Stimulated activated CD4-positive, alpha-beta T cell treated with anti-CD3 and anti-CD28 coated beads, Interleukin-12 subunit alpha, Interleukin-12 subunit beta, amount 100 ng/mL, for 48 hours (primary cell): Measurements from ENCODE around the gene VSTM2B.

Source experiments
- DNase-seq, 3 donors: peaks; one replicate each; pipeline ENCODE4 v3.0.0-alpha.2; 2020; ENCODE audit warnings: low read depth in 2 of 3, low spot score in 1 of 3

The VSTM2B gene

DNA sequence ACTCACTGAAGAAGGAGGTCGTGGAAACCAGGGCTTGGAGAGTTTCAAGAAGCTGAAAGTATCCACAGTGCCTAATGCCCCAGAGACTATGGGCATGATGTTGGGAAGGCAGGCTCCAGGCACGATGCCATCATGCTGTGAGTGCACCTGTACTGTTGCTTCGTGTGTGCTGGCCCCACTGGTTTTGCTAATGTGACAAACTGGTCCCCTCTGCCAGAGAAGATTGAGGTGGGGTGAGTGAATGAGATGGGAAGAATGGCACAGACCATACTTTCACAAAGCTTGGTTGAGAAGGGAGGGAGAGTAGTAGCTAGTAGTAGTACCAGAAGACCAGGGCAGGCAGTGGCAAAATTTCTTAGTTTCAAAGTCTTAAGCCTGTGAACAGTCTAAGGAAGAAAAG is 61.3 kb downstream of the VSTM2B start:
- DNase-seq = no peak

DNA sequence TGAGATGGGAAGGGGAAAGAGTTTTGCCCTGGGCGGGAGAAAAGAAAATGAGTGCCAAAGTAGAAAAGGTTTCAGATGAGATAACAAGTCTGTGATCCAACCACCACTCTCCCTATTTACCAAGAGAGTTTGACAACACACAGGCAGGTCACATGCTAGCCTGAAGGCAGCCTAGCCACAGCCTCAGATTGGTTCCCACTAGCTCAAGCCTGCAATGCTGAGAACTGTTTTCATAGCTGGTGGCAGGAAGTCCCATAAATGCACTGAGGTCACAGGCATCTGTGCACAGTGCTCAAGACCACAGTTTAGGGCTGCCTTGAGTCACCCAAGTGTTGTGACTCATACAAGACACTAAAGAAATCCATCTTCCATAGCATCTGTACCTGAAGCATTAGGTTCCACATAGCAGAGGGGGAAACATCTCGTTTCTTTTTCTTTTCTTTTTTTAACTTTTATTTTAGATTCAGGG is 61.8 kb downstream of the VSTM2B start:
- DNase-seq = peak in 2 of 3 donors; percentile 48 to 64

DNA sequence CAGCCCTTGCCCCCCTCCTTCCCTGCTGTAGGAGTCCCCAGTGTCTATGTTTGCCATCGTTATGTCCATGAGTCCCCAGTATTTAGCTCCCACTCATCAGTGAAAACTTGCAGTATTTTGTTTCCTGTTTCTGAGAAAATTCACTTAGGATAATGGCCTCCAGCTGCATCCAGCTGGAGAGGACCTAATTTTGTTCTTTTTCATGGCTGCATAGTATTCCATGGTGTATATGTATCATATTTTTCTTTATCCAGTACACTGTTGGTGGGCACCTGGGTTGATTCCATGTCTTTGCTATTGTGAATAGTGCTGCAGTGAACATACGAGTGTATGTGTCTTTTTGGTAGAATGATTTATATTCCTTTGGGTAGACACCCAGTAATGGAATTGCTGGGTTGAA is 62.3 kb downstream of the VSTM2B start:
- no peak for DNase-seq

DNA sequence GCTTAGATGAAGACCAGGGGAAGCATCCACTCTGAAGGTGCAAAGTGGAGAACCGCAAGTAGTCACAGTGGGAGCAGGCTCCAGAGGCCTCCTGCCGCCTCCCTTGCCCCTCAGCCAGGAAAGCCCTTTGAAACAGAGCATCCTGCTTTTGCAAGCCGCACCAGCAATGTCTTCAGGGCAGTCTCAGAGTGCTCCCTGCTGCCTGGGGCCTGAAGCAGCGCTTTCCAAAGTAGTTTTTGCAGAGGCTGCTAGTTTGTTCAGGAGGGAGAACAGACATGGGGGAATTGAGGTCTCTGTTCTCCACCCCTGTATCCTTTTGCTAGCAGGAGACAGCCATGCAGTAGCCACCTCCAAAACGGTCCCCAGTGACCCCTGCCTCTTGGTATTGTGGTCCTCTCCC is 64.5 kb downstream of the VSTM2B start:
- no peak for DNase-seq

DNA sequence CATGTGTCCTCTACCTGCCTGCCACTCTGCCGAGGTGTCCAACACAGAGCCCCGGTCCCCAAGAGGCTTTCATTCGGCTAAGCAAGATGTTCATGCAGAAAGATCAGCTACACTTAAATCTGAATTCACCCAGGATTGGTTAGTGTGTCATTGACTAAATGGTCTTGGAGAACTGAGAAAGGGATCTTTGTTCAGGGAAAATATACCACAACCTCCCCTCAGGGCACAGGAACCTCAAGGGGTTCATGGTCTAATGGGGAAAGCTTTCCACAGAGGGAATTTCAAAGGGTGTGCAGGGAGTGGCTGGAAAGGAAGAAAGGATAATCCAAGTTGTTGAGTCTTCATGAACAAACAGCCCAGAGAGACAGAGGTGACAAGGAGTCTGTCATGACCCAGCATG is 65.9 kb downstream of the VSTM2B start:
- no peak for DNase-seq

DNA sequence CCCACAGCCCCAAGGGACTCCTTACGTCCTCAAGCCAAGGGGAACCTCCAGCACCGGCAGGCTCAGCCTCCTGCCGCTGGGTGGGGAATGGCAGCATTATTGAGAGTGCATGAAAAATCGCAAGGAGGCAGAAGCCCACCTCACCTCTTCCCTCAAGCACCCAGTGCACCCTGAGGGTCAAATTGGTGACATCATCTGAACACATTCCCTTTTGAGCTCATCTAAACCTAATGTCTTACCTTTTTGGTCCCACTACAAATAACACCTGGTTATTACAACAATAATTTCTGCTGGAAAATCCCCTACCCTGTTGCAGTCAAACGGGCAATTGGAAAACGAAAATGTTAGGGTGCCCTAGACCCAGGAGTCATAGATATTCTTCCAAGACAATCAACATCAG is 68.1 kb downstream of the VSTM2B start:
- DNase-seq = no peak

DNA sequence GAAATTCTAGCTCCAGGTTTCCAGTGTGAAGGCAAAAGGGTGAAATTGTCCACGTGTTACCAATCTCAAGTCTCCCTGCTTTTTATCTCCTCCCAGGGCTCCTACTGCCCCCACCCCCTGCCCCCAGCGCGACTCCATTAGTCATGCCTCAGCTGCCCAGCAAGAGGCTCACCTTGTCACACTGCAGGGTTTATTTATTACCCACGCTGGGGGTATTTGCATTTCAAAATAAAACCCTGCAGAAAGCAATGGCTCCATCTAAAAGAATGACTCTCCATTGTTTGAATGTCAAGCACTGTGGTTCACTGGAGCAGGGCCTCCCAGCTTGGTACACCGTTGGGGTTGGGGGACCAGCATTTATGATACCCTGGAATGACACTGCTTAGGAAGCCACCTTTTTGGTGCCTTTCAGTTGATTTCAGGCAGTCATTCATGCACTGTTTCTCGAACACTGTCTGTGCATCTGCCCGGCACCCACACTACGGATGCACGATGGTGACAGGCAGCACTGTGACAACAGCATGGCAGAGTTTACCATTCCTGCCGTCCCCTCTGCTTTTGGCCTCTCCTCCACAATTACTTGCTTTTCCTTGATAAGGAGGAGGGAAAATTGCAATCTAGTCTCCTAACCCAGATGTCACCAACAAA is 70.4 kb downstream of the VSTM2B start:
- no peak for DNase-seq

DNA sequence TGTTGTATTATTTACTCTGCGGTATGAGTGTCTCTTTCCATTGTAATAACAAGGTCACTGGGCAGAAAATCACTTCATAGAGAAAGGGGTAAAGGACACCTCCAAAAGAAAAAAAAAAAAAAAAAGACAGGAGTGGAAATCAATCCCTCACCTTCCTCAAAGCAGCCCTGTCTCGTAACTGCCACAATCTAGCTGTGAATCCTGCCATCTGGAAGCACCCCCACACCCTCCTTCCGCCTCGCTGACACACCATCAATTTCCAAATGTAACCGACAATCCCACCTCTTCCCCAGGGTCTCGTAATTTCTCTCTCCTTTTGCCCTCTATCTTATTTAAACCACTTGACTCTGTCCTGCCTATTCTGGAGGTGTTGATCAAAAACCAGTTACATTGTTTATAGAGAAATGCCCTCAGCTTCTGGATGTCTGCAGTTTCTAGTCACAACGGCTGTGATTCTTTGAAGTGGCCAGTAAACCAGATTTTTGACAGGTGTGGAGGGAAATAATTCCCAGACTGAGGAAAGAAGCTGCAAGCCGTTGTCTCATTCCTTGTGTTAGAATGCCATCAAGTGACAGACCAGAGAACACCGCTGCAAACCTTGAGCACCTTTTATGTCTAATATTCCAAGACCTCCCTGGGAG is 71.2 kb downstream of the VSTM2B start:
- DNase-seq = no peak

DNA sequence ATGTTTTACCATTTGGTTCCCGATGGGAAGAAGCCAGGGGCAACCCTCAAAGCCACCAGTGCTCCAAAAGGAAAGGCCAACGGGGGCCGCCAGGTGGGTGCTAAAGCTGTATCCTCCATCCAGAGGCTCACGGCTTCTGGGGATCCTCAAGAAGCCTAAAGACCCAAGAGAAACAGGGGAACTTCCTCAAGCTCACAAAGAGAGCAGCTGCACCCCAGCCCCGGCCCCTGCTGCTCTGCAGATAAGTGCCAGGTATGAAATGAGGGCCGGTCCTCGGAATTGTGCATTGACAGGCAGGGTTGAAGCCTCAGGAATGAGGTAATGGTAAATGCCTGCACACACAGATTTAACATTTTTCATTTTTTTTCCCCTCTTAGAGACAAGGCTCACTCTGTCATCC is 72.2 kb downstream of the VSTM2B start:
- DNase-seq = no peak

DNA sequence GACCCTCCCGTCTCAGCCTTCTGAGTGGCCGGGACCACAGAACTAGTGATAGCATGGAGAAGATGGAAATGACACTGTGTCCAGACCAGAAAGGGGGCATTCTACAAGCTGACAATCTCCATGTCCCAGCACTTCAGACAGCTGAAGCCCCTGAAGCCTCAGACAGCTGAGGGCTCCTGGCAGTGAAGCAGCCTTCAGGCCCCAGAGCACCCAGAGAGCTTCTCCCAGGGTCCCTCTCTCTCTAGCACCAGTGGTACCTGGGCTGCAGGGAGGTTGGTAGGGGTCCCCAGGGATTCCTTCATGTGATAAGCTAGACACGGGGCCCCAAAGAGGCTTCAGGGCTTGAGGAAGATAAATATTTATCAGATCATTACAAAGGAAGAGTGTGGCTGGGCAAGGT is 72.7 kb downstream of the VSTM2B start:
- DNase-seq = no peak

DNA sequence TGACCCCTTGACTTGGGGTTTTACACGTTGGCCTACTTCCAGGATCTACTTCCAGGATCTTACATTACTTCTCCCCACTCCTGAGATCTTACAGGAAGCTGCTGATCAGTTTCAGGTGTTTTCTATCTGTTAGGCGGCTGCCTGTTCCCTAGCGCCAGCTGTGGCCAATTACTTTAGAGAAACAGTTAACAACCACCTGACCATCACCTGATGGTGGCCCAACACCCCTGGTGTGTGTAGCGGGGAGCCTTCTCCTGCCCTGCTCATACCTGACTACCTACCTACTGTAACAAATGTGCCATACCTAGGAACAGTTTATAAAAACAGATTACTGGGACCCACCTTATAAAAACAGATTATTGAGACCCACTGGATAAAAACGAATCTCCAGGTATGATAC is 77.5 kb downstream of the VSTM2B start:
- DNase-seq = no peak

DNA sequence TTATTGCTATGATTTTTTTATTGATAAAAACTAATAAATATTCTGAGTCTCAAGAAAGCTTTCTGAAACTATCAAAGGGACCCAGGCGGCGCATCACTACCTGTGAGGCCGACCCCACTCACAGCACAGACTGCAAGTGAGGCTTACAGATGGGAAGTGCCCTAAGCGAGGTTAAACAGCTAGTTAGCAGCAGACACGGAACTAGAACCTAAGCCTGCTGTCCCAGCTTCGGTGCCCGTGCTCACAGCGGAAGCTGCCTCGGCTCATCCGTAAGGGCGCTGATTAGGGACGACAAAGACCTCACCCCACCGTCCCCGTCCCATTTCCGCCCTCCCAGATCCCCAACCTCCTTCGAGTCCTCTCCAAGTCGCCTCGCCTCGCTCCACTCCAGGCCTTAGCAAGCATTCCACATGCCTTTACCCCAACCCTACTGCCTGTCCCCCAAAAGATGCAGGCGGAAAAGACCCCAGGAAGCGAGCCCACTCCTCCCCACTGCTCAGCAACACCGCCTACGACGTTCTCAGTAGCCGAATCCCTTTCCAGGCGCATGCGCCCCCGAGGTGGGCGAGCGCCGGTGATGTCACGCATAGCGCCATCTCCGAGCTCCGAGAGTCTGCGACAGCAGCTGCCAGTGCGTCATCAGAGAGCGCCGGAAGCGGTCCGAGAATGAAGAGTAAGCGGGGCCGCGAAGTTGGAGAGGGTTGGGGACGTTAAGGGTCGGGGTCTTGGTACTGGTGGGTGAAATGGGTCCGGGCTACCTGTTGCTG is 80.0 kb downstream of the VSTM2B start, which contains the start of gene POP4:
POP4 (plus strand) TSS at position 631 of the 767 bp plus-strand sequence; CDS start at position 667, 36 bp downstream.
- peak; percentile 95 to 99 (median 95) for DNase-seq

DNA sequence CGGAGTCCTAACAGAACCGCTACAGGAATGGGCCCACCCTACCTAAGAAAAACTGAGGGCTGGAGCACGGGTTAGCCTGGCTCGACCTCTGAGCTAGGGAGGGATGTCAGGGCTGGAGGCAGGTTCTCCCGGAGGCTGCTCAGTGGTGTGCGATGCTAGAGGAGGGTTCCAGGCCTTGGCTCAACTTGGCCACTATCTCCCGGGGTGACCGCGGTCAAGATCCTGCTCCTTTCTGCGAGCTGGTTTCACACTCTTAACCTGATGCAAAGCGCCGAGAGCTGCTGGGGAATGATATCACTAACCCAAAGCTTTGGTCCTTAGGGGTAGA is 80.6 kb downstream of the VSTM2B start:
- DNase-seq = no peak

DNA sequence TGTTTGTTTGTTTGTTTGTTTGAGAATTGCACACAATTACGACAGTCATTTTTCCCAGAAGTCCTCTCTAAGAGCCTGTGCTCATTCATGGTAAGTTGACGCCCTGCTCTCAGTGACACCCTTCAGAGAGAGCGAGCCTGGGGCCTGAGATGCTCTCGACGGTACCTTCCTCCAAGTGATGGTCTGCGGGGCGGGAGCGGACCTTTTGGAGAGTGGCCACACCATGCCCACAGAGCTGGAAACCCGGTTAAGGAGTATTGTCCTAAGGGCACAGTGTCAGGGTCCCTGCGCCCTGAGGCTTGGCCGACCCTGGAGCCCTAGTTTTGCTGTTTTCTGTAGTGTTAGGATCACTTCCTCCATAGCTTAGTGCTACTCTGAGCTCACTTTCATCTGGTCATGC is 83.8 kb downstream of the VSTM2B start:
- no peak for DNase-seq

DNA sequence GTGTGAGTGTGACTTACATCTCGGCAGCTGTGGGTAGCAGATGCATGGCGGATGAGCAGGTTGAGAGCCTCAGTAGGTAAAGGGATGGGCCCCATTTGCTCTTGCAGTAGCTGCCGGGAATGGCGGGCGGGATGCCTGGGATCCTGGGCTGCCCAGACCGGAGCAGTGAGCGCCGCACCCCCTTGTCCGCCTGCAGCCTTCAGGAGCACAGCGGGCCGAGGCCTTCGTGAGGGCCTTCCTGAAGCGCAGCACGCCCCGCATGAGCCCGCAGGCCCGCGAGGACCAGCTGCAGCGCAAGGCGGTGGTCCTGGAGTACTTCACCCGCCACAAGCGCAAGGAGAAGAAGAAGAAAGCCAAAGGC is 84.4 kb downstream of the VSTM2B start:
- DNase-seq = no peak

DNA sequence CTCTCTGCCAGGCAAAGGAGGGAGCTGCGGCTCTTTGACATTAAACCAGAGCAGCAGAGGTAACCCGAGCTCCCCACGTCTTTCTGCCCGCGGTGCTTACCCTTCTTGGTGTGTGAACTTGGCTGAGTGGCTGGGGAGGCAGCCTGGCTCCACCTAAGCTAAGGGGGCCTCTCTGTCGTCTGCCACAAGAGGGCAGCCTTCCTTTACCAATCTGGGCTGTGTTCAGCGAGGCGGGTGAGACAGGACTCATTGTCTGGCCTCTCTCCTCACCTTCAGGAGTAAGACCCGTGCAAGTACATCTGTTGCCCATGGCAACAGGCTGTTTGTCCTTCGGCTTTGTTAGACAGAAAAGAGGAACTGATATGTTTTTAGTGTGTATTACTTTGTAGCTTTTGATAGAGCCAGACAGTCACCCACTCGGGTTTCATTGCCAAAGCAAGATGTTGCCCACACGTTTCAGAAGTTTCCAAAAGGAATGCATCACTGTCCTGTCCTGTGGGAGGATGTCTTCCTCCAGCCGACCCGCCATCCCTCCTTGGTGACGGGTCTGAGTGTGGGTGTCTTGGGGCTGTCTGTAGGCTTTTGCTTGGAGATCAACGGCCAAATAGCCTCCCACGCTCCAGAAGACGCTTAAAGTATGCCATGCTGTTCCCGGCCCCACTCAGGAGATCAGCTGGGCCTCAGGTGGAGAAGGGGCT is 84.9 kb downstream of the VSTM2B start:
- peak; percentile 73 to 88 (median 78) for DNase-seq

DNA sequence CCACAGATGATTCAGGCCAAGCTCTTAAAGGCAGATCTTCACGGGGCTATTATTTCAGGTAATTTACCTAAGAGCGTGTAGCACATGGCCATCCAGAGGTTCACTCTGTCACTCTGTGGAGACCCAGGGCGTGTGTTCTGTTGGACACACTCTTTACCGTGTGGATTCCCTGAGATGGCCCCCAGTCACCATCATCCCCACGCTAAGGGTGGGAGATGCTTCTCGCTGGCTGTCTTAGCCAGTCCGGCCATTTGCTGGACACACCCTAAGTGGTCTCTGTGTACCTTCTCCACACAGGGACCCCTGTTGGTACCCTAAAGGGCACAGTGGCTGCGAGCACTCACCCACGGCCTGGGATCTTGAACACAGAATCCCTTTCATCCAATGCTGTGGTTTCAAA is 86.3 kb downstream of the VSTM2B start:
- no peak for DNase-seq

DNA sequence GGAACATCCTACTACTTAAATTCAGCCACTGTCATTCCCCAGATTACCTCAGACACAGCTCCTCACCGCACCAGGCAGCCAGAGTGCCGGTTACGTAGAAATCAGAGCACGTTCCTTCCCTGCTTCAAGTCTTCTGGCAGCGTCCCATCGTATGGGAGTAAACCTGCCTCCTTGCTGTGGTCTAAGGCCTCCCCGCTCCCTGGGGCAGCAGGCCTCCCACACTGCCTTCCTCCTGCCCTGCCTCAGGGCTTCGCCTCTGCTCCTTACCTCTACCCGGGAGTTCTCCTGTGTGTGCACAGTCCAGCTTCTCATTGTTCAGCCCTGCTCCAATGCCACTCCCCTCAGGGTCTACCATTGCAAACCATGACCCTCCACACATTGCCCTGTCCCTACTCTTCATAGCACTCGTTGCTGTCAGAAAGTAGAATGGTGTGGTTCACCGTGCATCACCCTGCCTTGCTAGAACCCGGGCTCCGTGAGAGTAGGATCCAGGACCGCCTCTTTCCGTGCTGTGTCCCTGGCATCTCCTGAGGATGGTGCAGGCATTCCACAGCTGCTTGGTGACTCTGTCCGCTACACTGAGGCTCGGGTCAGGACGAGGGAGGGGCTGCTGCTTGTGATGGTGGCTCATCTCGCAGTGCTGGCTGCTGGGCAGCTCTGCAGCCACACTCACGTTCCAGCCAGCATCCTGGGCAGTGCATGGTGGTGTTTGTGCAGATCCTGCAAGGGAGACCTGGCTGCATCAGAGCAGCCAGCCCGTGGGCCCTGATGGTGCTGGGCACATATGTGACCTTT is 87.2 kb downstream of the VSTM2B start:
- DNase-seq = no peak

DNA sequence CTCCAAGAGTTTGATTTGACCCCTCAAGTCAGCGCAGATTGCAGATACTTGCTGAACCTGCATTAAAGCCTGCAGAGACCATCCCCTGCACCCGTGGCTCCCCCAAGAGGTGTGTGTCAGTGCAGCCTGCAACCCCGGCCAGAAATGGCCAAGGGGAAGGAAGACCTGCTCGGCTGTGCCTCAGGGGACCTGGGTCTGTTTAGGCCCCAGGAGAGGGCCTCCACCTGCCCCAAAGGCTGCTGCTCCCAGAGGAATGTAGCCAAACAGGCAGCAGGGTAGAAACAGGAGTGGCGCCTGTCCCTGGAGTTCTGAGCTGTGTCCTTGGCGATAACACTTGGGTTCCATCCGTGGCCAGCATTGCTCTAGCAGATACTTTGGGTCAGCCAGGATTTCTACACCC is 88.3 kb downstream of the VSTM2B start:
- no peak for DNase-seq
